Activated CD4-positive, alpha-beta T cell treated with anti-CD3 and anti-CD28 coated beads for 36 hours (primary cell): ENCODE data around the gene TNS4. TPM values are rescaled to one million over a fixed set of nuclear protein-coding genes. Genes with fewer than 3 reads are reported as not detected.

ENCODE experiments used
- ATAC-seq: fragments of 200-7000 bp; cut with Tn5 transposase; one replicate; pipeline ENCODE4 v1.10.0; 2021; ENCODE audit warnings: mild to moderate bottlenecking, moderate library complexity
- CTCF ChIA-PET: fragments of 350-600 bp; sonication (Branson Sonifier 250); formaldehyde crosslinking; loops from one replicate; lab custom pipeline; 2021; ENCODE audit warnings: antibody characterized with exemption; lab: Charles Lee
- POLR2A ChIA-PET: fragments of 350-600 bp; sonication (Branson Sonifier 250); formaldehyde crosslinking; loops from one replicate; lab custom pipeline; 2021; ENCODE audit warnings: antibody characterized with exemption, inconsistent platforms; lab: Charles Lee
- DNase-seq: peaks from one replicate; pipeline ENCODE4 v3.0.0-alpha.2; 2020
- H3K27ac Mint-ChIP-seq: one replicate; pipeline ENCODE4 v1.8.0; 2021; ENCODE audit warnings: mixed read lengths
- H3K27me3 Mint-ChIP-seq: one replicate; pipeline ENCODE4 v1.8.0; 2021; ENCODE audit warnings: mixed read lengths
- H3K36me3 Mint-ChIP-seq: one replicate; pipeline ENCODE4 v1.8.0; 2021; ENCODE audit warnings: low read depth, mixed read lengths
- H3K4me1 Mint-ChIP-seq: one replicate; pipeline ENCODE4 v1.8.0; 2021; ENCODE audit warnings: mixed read lengths
- H3K4me3 Mint-ChIP-seq: one replicate; pipeline ENCODE4 v1.8.0; 2021; ENCODE audit warnings: mild to moderate bottlenecking, moderate library complexity, mixed read lengths
- H3K9me3 Mint-ChIP-seq: one replicate; pipeline ENCODE4 v1.8.0; 2021; ENCODE audit warnings: low read depth, mixed read lengths
- intact Hi-C, 2 experiments: fragments of 100-400 bp; cut with DNase I in 1 of 2; cut with micrococcal nuclease in 1 of 2; formaldehyde crosslinking; loops; one replicate each; pipeline versions ENCODE4 v1.14.2 to v1.15.1; 2022 to 2024; cut with DNase I, micrococcal nuclease
- total RNA-seq, 2 experiments: library from RNA; stranded (reverse); gene quantifications; one replicate each; pipeline ENCODE4 v1.2.3, GENCODE V29; 2021

The TNS4 gene
- total RNA-seq, 2 experiments from 2014 or later, result 10.8 to 12.8 TPM

- Mint-ChIP-seq H3K27ac (peak overlapping the region; percentile 96), H3K9me3 (no peaks in the 10 kb centered on the region), H3K27me3 (no peaks in the 10 kb centered on the region), H3K4me1 (peaks cover 70% of the 10 kb centered on the region), H3K36me3 (peaks cover 7% of the 10 kb centered on the region), H3K4me3 (peak overlapping the region; percentile 60)
- intact Hi-C loops, result loop anchor here (1.0 to 5.0 kb wide), 10 partner anchors 9 to 381 kb away; partner anchors contain the start of gene IGFBP4 (in 1 of the 2)
- DNase-seq (peak; percentile 95), ATAC-seq (peak; percentile 94)
- ChIA-PET POLR2A (interaction anchor here (1.0 to 2.2 kb wide), 5 partner anchors 51 to 154 kb away, joined by 3 to 8 read pairs (median 4); partner anchors contain the start of gene TOP2A), CTCF (interaction anchor here (0.6 to 3.4 kb wide), 5 partner anchors 10 to 1857 kb away, joined by 3 to 27 read pairs (median 4); partner anchors contain the start of gene TOP2A)
These were observed 20.9 kb downstream of the TNS4 start for GRCh38 chr17:40480501-40481003.

- no peaks in the 10 kb centered on the region for H3K27me3 Mint-ChIP-seq
- ATAC-seq (no peak), DNase-seq (peak; percentile 43)
- H3K4me3 Mint-ChIP-seq, result peak overlapping the region; percentile 60
- no peaks in the 10 kb centered on the region for H3K9me3 Mint-ChIP-seq
- CTCF ChIA-PET, result interaction anchor here (0.6 to 3.4 kb wide), 6 partner anchors 10 to 415 kb away, joined by 3 to 27 read pairs (median 4); partner anchors contain the start of gene TOP2A
- POLR2A ChIA-PET, result interaction anchor here (1.0 to 2.2 kb wide), 5 partner anchors 52 to 153 kb away, joined by 3 to 8 read pairs (median 4); partner anchors contain the start of gene TOP2A
- H3K36me3 Mint-ChIP-seq, result peaks cover 7% of the 10 kb centered on the region
- intact Hi-C loops, result loop anchor here (1.0 to 10.0 kb wide), 11 partner anchors 9 to 381 kb away; partner anchors contain the start of gene IGFBP4 (in 1 of the 2)
- peaks cover 63% of the 10 kb centered on the region for H3K4me1 Mint-ChIP-seq
- peak overlapping the region; percentile 96 for H3K27ac Mint-ChIP-seq
These were observed 21.5 kb downstream of the TNS4 start for GRCh38 chr17:40479754-40480480.

- peaks cover 53% of the 10 kb centered on the region for H3K4me1 Mint-ChIP-seq
- no peaks in the 10 kb centered on the region for H3K9me3 Mint-ChIP-seq
- no peak overlapping the region for H3K4me3 Mint-ChIP-seq
- DNase-seq, result no peak
- POLR2A ChIA-PET, result interaction anchor here (0.6 kb wide), 1 partner anchor 20 kb away, joined by 3 read pairs; no protein-coding TSS in a partner anchor
- H3K27me3 Mint-ChIP-seq, result no peaks in the 10 kb centered on the region
- H3K36me3 Mint-ChIP-seq, result peaks cover 7% of the 10 kb centered on the region
- no peak for ATAC-seq
- intact Hi-C loops, result loop anchor here in 1 of 2 experiments (10.0 kb wide), 1 partner anchor 54 kb away; no protein-coding TSS in a partner anchor
- peak overlapping the region; percentile 96 for H3K27ac Mint-ChIP-seq
- CTCF ChIA-PET, result interaction anchor here (0.8 kb wide), 1 partner anchor 34 kb away, joined by 3 read pairs; no protein-coding TSS in a partner anchor
These were observed 22.9 kb downstream of the TNS4 start for GRCh38 chr17:40478486-40478885.

GRCh38 chr17:40477796-40478195 is 23.6 kb downstream of the TNS4 start:
- intact Hi-C loops, result loop anchor here in 1 of 2 experiments (10.0 kb wide), 1 partner anchor 53 kb away; no protein-coding TSS in a partner anchor
- ChIA-PET POLR2A (interaction anchor here (0.6 kb wide), 1 partner anchor 20 kb away, joined by 3 read pairs; no protein-coding TSS in a partner anchor), CTCF (interaction anchor here (0.8 to 3.2 kb wide), 4 partner anchors 8 to 56 kb away, joined by 3 to 43 read pairs (median 5); no protein-coding TSS in a partner anchor)
- Mint-ChIP-seq H3K4me3 (no peak overlapping the region), H3K27ac (no peak overlapping the region), H3K36me3 (peaks cover 7% of the 10 kb centered on the region), H3K27me3 (no peaks in the 10 kb centered on the region), H3K9me3 (no peaks in the 10 kb centered on the region), H3K4me1 (peaks cover 50% of the 10 kb centered on the region)
- DNase-seq (no peak), ATAC-seq (no peak)

- H3K4me3 Mint-ChIP-seq, result no peak overlapping the region
- ATAC-seq, result no peak
- H3K27me3 Mint-ChIP-seq, result no peaks in the 10 kb centered on the region
- DNase-seq, result no peak
- POLR2A ChIA-PET, result interaction anchor here (0.5 to 1.7 kb wide), 9 partner anchors 27 to 276 kb away, joined by 3 to 7 read pairs (median 4); partner anchors contain the start of gene TOP2A
- CTCF ChIA-PET, result interaction anchor here (0.6 to 3.2 kb wide), 17 partner anchors 11 to 149 kb away, joined by 3 to 43 read pairs (median 3); partner anchors contain the start of gene TOP2A
- H3K36me3 Mint-ChIP-seq, result peaks cover 7% of the 10 kb centered on the region
- H3K9me3 Mint-ChIP-seq, result no peaks in the 10 kb centered on the region
- H3K4me1 Mint-ChIP-seq, result peaks cover 26% of the 10 kb centered on the region
- intact Hi-C loops, result loop anchor here in 1 of 2 experiments (10.0 kb wide), 1 partner anchor 51 kb away; no protein-coding TSS in a partner anchor
- H3K27ac Mint-ChIP-seq, result no peak overlapping the region
These were observed 26.1 kb downstream of the TNS4 start for GRCh38 chr17:40475234-40475908.

GRCh38 chr17:40474419-40475002 is 26.9 kb downstream of the TNS4 start:
- CTCF ChIA-PET, result interaction anchor here (0.5 to 3.2 kb wide), 5 partner anchors 28 to 67 kb away, joined by 3 to 43 read pairs (median 3); no protein-coding TSS in a partner anchor
- ATAC-seq, result no peak

GRCh38 chr17:40473573-40474365 is 27.7 kb downstream of the TNS4 start:
- Mint-ChIP-seq H3K36me3 (peaks cover 4% of the 10 kb centered on the region), H3K27ac (no peak overlapping the region), H3K4me1 (peaks cover 10% of the 10 kb centered on the region), H3K27me3 (no peaks in the 10 kb centered on the region), H3K4me3 (no peak overlapping the region), H3K9me3 (no peaks in the 10 kb centered on the region)
- intact Hi-C loops, result loop anchor here in 1 of 2 experiments (10.0 kb wide), 1 partner anchor 49 kb away; no protein-coding TSS in a partner anchor
- ChIA-PET CTCF (interaction anchor here (0.7 kb wide), 2 partner anchors 66 to 142 kb away, joined by 3 read pairs; no protein-coding TSS in a partner anchor), POLR2A (no interaction called here)
- DNase-seq (no peak), ATAC-seq (no peak)

More at GRCh38 chr17:40474419-40475002, 26.9 kb downstream of the TNS4 start:
- H3K36me3 Mint-ChIP-seq, result peaks cover 7% of the 10 kb centered on the region
- H3K4me3 Mint-ChIP-seq, result no peak overlapping the region
- peaks cover 17% of the 10 kb centered on the region for H3K4me1 Mint-ChIP-seq
- no peak overlapping the region for H3K27ac Mint-ChIP-seq
- no peaks in the 10 kb centered on the region for H3K27me3 Mint-ChIP-seq
- DNase-seq, result no peak
- POLR2A ChIA-PET, result interaction anchor here (0.9 kb wide), 1 partner anchor 57 kb away, joined by 3 read pairs; the partner anchor contains the start of gene TOP2A
- no peaks in the 10 kb centered on the region for H3K9me3 Mint-ChIP-seq
- intact Hi-C loops, result loop anchor here in 1 of 2 experiments (10.0 kb wide), 1 partner anchor 50 kb away; no protein-coding TSS in a partner anchor

GRCh38 chr17:40472733-40473452 is 28.5 kb downstream of the TNS4 start:
- no peak overlapping the region for H3K4me3 Mint-ChIP-seq
- no peak overlapping the region for H3K27ac Mint-ChIP-seq
- no peaks in the 10 kb centered on the region for H3K27me3 Mint-ChIP-seq
- H3K36me3 Mint-ChIP-seq, result peaks cover 3% of the 10 kb centered on the region
- DNase-seq (no peak), ATAC-seq (no peak)
- ChIA-PET CTCF (interaction anchor here (0.7 to 1.3 kb wide), 3 partner anchors 29 to 141 kb away, joined by 3 read pairs; partner anchors contain the start of gene TNS4), POLR2A (interaction anchor here (0.6 kb wide), 1 partner anchor 143 kb away, joined by 14 read pairs; no protein-coding TSS in a partner anchor)
- intact Hi-C loops, result loop anchor here in 1 of 2 experiments (10.0 kb wide), 1 partner anchor 48 kb away; no protein-coding TSS in a partner anchor
- H3K9me3 Mint-ChIP-seq, result no peaks in the 10 kb centered on the region
- H3K4me1 Mint-ChIP-seq, result peaks cover 8% of the 10 kb centered on the region
